NT2/D1 (cell line): ENCODE results near the gene NRDC.
"Not testable (repeated sequence)": the region's sequence is repeated elsewhere in the genome, so short reads cannot be mapped to it uniquely, and the experiment has no call there.

Experiments used
- DNase-seq: peaks from one replicate; pipeline ENCODE4 v3.0.0-alpha.2; 2011; ENCODE audit warnings: low read depth, low spot score
- H3K27me3 ChIP-seq: 2 replicates; pipeline ENCODE4 v1.6.0; 2011; ENCODE audit warnings: mild to moderate bottlenecking; ENCODE audit not compliant: insufficient read length, insufficient read depth
- H3K36me3 ChIP-seq: 2 replicates; pipeline ENCODE4 v1.6.1; 2011; ENCODE audit warnings: mild to moderate bottlenecking, low read length, mixed read lengths; ENCODE audit not compliant: insufficient read depth, insufficient read length
- H3K4me1 ChIP-seq: 2 replicates; pipeline ENCODE4 v1.5.1; 2011; ENCODE audit not compliant: insufficient read depth, insufficient read length
- H3K4me3 ChIP-seq: 2 replicates; pipeline ENCODE4 v1.5.1; 2011; ENCODE audit warnings: low read depth; ENCODE audit not compliant: insufficient read length
- H3K9ac ChIP-seq: 2 replicates; pipeline ENCODE4 v1.6.0; 2011; ENCODE audit warnings: low read depth; ENCODE audit not compliant: insufficient read length
- H3K9me3 ChIP-seq: 2 replicates; pipeline ENCODE4 v1.5.1; 2011; ENCODE audit warnings: mild to moderate bottlenecking, low read length; ENCODE audit not compliant: insufficient read depth
- SUZ12 ChIP-seq: IDR thresholded peaks from 2 replicates; pipeline ENCODE4 v1.6.1; 2011; ENCODE audit not compliant: insufficient read length, insufficient read depth; ENCODE audit errors: extremely low read depth
- YY1 ChIP-seq: IDR thresholded peaks from 2 replicates; pipeline ENCODE4 v1.6.1; 2011; ENCODE audit not compliant: insufficient read length, insufficient read depth
- ZNF274 ChIP-seq: IDR thresholded peaks from 2 replicates; pipeline ENCODE4 v1.6.1; 2011; ENCODE audit warnings: mild to moderate bottlenecking, low read depth, low read length

Gene NRDC

DNA sequence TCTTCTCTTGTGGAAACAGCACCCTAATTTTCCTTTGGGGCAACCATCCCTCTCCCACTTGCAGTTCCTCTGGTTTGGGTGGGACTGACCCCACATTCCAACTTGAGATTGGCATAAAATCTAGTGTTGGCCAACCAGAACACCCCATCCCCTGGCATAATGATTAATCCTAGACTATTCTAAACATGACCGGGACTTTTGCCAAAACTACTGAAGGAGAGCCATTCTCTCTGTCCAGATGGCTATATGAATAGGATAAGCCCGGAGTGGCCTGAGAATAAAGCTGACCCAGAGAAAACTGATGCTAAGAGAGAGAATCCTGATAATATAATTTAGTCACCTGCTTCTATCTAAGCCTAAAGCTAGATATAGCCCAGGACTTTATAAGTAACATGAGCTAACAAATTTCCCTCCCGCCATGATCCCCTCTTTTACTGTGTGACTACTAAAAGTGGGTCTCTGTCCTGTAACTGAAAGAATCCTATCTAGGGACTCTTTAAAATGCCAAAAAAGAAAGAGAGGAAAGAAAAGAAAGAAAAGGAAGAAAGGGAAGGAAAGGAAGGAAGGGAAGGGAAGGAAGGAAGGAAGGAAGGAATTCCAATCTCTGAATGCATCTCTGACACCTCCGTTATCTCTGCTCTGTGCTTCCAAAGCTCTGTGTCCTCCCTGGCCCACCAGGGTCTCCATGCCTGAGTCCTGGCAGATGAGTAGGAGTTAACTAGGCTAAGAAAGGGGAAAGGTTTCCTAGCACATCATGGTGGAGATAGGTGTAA, 28.0 kb upstream of the NRDC start:
- no peak for DNase-seq
- H3K4me1 ChIP-seq, result peaks cover 8% of the 10 kb centered on the region
- no peak overlapping the region for H3K9ac ChIP-seq
- TF ChIP-seq SUZ12, result no peak
- TF ChIP-seq YY1, result no peak
- no peak for TF ChIP-seq ZNF274
- peaks cover 4% of the 10 kb centered on the region for H3K36me3 ChIP-seq
- no peak overlapping the region for H3K4me3 ChIP-seq
- H3K9me3 ChIP-seq, result no peaks in the 10 kb centered on the region
- no peaks in the 10 kb centered on the region for H3K27me3 ChIP-seq

DNA sequence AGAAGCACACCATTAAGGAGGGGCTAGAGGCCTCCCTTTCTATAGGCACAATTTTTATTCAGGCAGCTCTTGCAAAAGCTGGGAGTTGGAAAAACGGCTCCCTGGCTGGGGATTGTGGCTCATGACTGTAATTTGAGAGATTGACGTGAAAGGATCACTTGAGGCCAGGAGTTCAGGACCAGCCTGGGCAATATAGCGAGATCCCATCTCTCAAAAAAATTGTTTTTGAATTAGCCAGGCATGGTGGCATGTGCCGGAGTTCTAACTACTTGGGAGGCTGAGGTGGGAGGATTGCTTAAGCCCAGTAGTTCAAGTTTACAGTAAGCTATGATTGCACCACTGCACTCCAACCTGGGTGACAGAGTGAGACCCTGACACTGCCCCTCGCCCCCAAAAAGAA, 23.9 kb upstream of the NRDC start:
- Histone ChIP-seq H3K4me1 (no peaks in the 10 kb centered on the region), H3K9ac (no peak overlapping the region)
- no peak for DNase-seq

DNA sequence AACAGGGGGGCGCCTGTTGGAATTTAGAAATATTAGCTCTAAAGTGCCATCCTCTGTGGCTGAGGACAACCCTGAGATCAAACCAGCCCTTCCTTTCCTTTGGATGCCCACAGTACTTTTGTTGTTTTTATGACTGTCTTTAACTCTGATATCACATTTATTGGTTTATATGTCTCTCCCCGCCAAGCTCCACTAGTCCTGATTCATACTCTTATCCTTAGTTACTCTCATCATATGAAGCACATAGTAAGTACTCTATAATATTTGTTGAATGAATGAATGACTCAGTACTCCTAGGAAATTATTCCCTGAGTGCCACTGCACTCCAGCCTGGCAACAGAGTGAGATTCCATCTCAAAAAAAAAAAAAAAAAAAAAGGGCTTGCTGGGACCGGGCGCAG, 22.6 kb upstream of the NRDC start:
- Histone ChIP-seq H3K4me3 (no peak overlapping the region), H3K4me1 (no peaks in the 10 kb centered on the region), H3K9ac (no peak overlapping the region), H3K9me3 (no peaks in the 10 kb centered on the region), H3K27me3 (no peaks in the 10 kb centered on the region), H3K36me3 (no peaks in the 10 kb centered on the region)
- no peak for TF ChIP-seq SUZ12
- no peak for TF ChIP-seq YY1
- TF ChIP-seq ZNF274, result no peak
- no peak for DNase-seq

More for the DNA sequence above, 23.9 kb upstream of the NRDC start:
- TF ChIP-seq SUZ12, result no peak
- no peak for TF ChIP-seq ZNF274
- no peak for TF ChIP-seq YY1
- Histone ChIP-seq H3K27me3 (no peaks in the 10 kb centered on the region), H3K9me3 (no peaks in the 10 kb centered on the region), H3K36me3 (no peaks in the 10 kb centered on the region), H3K4me3 (no peak overlapping the region)

DNA sequence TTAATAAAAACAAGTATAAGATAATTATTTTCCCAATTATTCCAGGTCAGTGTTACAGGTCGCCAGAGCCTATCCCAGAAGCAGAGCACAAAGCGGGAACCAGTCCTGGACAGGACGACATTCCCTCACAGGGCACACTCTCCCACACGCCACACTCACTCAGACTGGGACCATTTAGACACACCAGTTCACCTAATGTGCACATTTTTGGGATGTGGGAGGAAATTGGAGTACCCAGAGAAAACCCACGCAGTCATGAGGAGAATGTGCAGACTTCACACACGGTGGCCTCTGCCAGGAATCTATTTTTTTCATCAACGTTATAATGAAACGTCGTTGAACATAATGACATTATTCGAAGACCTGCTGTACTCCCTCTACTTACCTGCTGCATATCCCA, 20.5 kb upstream of the NRDC start:
- H3K9ac ChIP-seq, result no peak overlapping the region
- no peaks in the 10 kb centered on the region for H3K9me3 ChIP-seq
- no peaks in the 10 kb centered on the region for H3K27me3 ChIP-seq
- DNase-seq, result no peak
- no peak for TF ChIP-seq SUZ12
- TF ChIP-seq YY1, result no peak
- TF ChIP-seq ZNF274, result no peak
- no peaks in the 10 kb centered on the region for H3K36me3 ChIP-seq
- H3K4me1 ChIP-seq, result no peaks in the 10 kb centered on the region
- H3K4me3 ChIP-seq, result no peak overlapping the region

DNA sequence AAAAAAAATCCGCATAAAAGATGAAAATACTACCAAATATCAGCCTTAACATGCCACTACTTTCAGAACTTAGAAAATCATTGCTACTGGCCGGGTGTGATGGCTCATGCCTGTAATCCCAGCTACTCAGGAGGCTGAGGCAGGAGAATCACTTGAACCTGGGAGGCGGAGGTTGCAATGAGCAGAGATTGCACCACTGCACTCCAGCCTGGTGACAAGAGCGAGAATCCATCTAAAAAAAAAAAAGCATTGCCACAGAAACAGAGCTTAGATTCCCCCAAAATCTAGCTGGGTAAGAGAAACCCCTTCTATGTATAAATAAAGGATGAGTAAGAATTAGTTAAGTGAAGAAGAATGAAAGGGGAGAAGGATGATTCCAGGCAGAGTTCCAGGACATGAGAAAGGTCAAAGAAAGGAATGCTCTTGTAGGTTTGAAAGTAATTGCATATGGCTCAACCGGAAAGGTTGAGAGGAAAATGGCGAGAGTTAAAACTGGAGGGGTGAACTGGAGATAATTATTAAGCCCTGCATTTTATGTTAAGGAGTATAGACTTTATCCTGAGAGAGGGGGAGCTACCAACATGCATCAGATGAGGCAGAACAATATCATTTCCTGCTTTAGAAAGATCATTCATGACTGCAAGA, 19.7 kb upstream of the NRDC start:
- H3K9ac ChIP-seq, result no peak overlapping the region
- H3K9me3 ChIP-seq, result no peaks in the 10 kb centered on the region
- no peaks in the 10 kb centered on the region for H3K4me1 ChIP-seq
- no peaks in the 10 kb centered on the region for H3K36me3 ChIP-seq
- no peak for TF ChIP-seq YY1
- no peak for TF ChIP-seq SUZ12
- TF ChIP-seq ZNF274, result no peak
- no peak for DNase-seq
- no peaks in the 10 kb centered on the region for H3K27me3 ChIP-seq
- no peak overlapping the region for H3K4me3 ChIP-seq

DNA sequence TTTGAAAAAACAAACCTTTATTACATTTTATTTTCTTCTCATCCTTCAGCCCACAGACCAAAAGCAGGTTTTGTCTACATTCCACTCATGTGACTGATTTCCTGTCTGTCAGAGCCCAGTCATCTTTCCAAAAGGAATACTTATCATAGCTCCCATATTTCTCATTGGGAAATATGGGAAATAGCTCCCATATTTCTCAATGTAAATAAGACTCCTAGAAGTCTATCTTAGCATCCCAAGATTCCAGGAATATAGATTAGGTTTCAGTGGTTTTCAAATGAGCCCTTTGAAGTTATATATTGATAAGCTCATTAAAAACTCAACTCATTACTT, 19.1 kb upstream of the NRDC start:
- TF ChIP-seq SUZ12 (no peak), ZNF274 (no peak), YY1 (no peak)
- Histone ChIP-seq H3K27me3 (no peaks in the 10 kb centered on the region), H3K9ac (no peak overlapping the region), H3K4me3 (no peak overlapping the region), H3K36me3 (no peaks in the 10 kb centered on the region), H3K9me3 (no peaks in the 10 kb centered on the region), H3K4me1 (no peaks in the 10 kb centered on the region)
- no peak for DNase-seq

DNA sequence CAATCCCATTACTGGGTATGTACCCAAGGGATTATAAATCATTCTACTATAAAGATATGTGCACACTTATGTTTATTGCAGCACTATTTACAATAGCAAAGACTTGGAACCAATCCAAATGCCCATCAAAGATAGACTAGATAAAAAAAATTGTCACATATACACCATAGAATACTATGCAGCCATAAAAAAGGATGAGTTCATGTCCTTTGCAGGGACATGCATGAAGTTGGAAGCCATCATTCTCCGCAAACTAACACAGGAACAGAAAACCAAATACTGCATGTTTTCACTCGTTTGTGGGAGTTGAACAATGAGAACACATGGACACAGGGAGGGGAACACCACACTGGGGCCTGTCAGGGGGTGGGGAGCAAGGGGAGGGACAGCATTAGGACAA, 16.2 kb upstream of the NRDC start:
- H3K4me3 ChIP-seq, H3K9me3 ChIP-seq, DNase-seq, H3K36me3 ChIP-seq, H3K9ac ChIP-seq, H3K4me1 ChIP-seq, H3K27me3 ChIP-seq: not testable (repeated sequence)

DNA sequence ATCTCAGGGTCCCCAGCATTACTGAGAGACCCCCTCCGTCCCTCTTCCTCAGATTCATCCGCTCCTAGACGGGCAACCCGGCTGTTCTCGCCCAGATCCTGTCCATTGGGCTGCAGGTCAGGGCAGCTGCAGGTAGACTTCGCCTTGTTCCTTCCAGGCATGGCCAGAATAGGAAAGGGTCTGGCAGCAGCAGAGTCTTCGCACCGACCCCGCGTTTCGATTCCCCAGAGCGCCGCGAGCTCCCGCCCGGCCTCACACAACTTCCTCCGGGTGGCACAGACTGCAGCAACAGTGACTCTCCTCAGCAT, 265 bp downstream of the NRDC start:
- no peaks in the 10 kb centered on the region for H3K27me3 ChIP-seq
- peak overlapping the region; percentile 99 for H3K9ac ChIP-seq
- H3K4me1 ChIP-seq, result no peaks in the 10 kb centered on the region
- H3K4me3 ChIP-seq, result peak overlapping the region; percentile 96
- TF ChIP-seq YY1 (no peak), ZNF274 (no peak), SUZ12 (no peak)
- no peak for DNase-seq
- H3K9me3 ChIP-seq, result no peaks in the 10 kb centered on the region
- H3K36me3 ChIP-seq, result peaks cover 22% of the 10 kb centered on the region
